CD14-positive monocyte (primary cell): ENCODE measurements around the gene TOR1B. TPM values are rescaled to one million over a fixed set of nuclear protein-coding genes. Genes with fewer than 3 reads are reported as not detected.

Experiments
- DNase-seq, 3 donors: peaks; one replicate each; pipeline ENCODE4 v3.0.0-alpha.2; 2011 to 2022
- H2AFZ ChIP-seq: 2 replicates; pipeline ENCODE4 v1.6.0; 2012; ENCODE audit warnings: mild to moderate bottlenecking, low read depth, low read length, inconsistent platforms; ENCODE audit not compliant: insufficient read depth, poor library complexity, severe bottlenecking
- H3K27ac ChIP-seq, 2 donors: 1 replicate in 1 of 2; 2 replicates in 1 of 2; pipeline ENCODE4 v1.5.1; 2012 to 2013; ENCODE audit warnings: low read length in 2 of 2, control low read depth in 1 of 2, inconsistent platforms in 1 of 2, low read depth in 1 of 2, mild to moderate bottlenecking in 1 of 2
- H3K27me3 ChIP-seq, 2 donors: one replicate each; pipeline versions ENCODE4 v1.6.0 to v1.6.1; 2011 to 2013; ENCODE audit warnings: low read length in 2 of 2; ENCODE audit not compliant: control insufficient read depth in 2 of 2, insufficient read depth in 2 of 2
- H3K36me3 ChIP-seq, 2 donors: replicated peaks in 1 of 2; 1 replicate in 1 of 2; 2 replicates in 1 of 2; pipeline versions ENCODE4 v1.5.1 to v1.6.1; 2012 to 2013; ENCODE audit warnings: low read length in 2 of 2, control low read depth in 1 of 2, inconsistent platforms in 1 of 2, mild to moderate bottlenecking in 1 of 2; ENCODE audit not compliant: insufficient read depth in 2 of 2, control insufficient read depth in 1 of 2
- H3K4me1 ChIP-seq, 2 donors: 1 replicate in 1 of 2; 2 replicates in 1 of 2; pipeline versions ENCODE4 v1.5.1 to v1.6.1; 2012 to 2013; ENCODE audit warnings: low read length in 2 of 2, control low read depth in 1 of 2, inconsistent platforms in 1 of 2, mild to moderate bottlenecking in 1 of 2, moderate library complexity in 1 of 2; ENCODE audit not compliant: insufficient read depth in 2 of 2, control insufficient read depth in 1 of 2
- H3K4me2 ChIP-seq: replicated peaks from 2 replicates; pipeline ENCODE3; 2012; ENCODE audit warnings: low read length, moderate library complexity, mild to moderate bottlenecking; ENCODE audit not compliant: poor library complexity, severe bottlenecking; ENCODE audit errors: extremely low read depth
- H3K4me3 ChIP-seq, 3 experiments: fragments of 200-600 bp in 1 of 3; sonication (generic) in 1 of 3; replicated peaks in 1 of 3; 1 replicate in 2 of 3; 2 replicates in 1 of 3; pipeline ENCODE4 v1.5.1; 2011 to 2013; ENCODE audit warnings: low read length in 3 of 3, mild to moderate bottlenecking in 3 of 3, control low read depth in 2 of 3, low read depth in 2 of 3, inconsistent platforms in 1 of 3, moderate library complexity in 1 of 3
- H3K79me2 ChIP-seq: 2 replicates; pipeline ENCODE4 v1.6.0; 2012; ENCODE audit warnings: mild to moderate bottlenecking, control low read depth, inconsistent platforms, low read length, moderate library complexity; ENCODE audit not compliant: insufficient read depth
- H3K9ac ChIP-seq: 2 replicates; pipeline ENCODE4 v1.6.0; 2017; ENCODE audit warnings: low read length, mild to moderate bottlenecking; ENCODE audit not compliant: insufficient read depth, poor library complexity, severe bottlenecking
- H3K9me3 ChIP-seq, 2 donors: replicated peaks in 1 of 2; 1 replicate in 1 of 2; 2 replicates in 1 of 2; pipeline versions ENCODE4 v1.5.1 to v1.6.1; 2012 to 2013; ENCODE audit warnings: low read length in 2 of 2, control low read depth in 1 of 2; ENCODE audit not compliant: control insufficient read depth in 1 of 2, insufficient read depth in 1 of 2
- H4K20me1 ChIP-seq: 2 replicates; pipeline ENCODE4 v1.6.0; 2012; ENCODE audit warnings: mild to moderate bottlenecking, low read length, control low read depth, moderate library complexity; ENCODE audit not compliant: insufficient read depth
- H3K27ac Mint-ChIP-seq, 7 donors: one replicate each; pipeline ENCODE4 v1.8.0; 2020; ENCODE audit warnings: mild to moderate bottlenecking in 7 of 7, mixed read lengths in 7 of 7, moderate library complexity in 6 of 7, inconsistent platforms in 2 of 7
- H3K27me3 Mint-ChIP-seq, 3 donors: one replicate each; pipeline ENCODE4 v1.8.0; 2021 to 2022; ENCODE audit warnings: low read depth in 3 of 3, mild to moderate bottlenecking in 3 of 3, mixed read lengths in 3 of 3, moderate library complexity in 3 of 3, inconsistent platforms in 1 of 3
- H3K36me3 Mint-ChIP-seq, 2 donors: one replicate each; pipeline ENCODE4 v1.8.0; 2020; ENCODE audit warnings: mixed read lengths in 2 of 2, inconsistent platforms in 1 of 2, mild to moderate bottlenecking in 1 of 2
- H3K4me1 Mint-ChIP-seq: one replicate; pipeline ENCODE4 v1.8.0; 2020; ENCODE audit warnings: mild to moderate bottlenecking, mixed read lengths
- H3K4me3 Mint-ChIP-seq, 2 donors: one replicate each; pipeline ENCODE4 v1.8.0; 2020; ENCODE audit warnings: mild to moderate bottlenecking in 2 of 2, mixed read lengths in 2 of 2, moderate library complexity in 1 of 2
- H3K9me3 Mint-ChIP-seq, 7 donors: one replicate each; pipeline ENCODE4 v1.8.0; 2020 to 2022; ENCODE audit warnings: mixed read lengths in 7 of 7, mild to moderate bottlenecking in 6 of 7, moderate library complexity in 6 of 7, inconsistent platforms in 2 of 7
- CTCF ChIP-seq: fragments of 200-600 bp; IDR thresholded peaks from one replicate; pipeline ENCODE4 v1.8.0; 2022; ENCODE audit warnings: antibody characterized with exemption, mild to moderate bottlenecking
- WGBS: methylation state at CpG from one replicate; pipeline ENCODE4 v1.1.5; 2013; ENCODE audit warnings: missing lambda C conversion rate; ENCODE audit not compliant: insufficient coverage; 5-methylcytosine and 5-hydroxymethylcytosine counted together
- intact Hi-C, 2 donors: fragments of 100-400 bp; cut with micrococcal nuclease; formaldehyde crosslinking; loops; one replicate each; pipeline versions ENCODE4 v1.15.0 to v1.15.1; 2023
- polyA plus RNA-seq, 3 donors: library from polyadenylated mRNA; depleted of rRNA in 1 of 3; unstranded in 2 of 3; stranded (reverse) in 1 of 3; fragments of 300-500 nt in 2 of 3; fragments of >200 nt in 1 of 3; fragmentation: Illumina TruSeq in 2 of 3; gene quantifications; 1 replicate in 2 of 3; 2 replicates in 1 of 3; pipeline ENCODE4 v1.2.3, GENCODE V29; 2012 to 2021

TOR1B gene
- polyA plus RNA-seq, 3 donors, result 15.8 to 22.5 (median 18.0) TPM

- Histone ChIP-seq H3K27me3 (no peaks in the 10 kb centered on the region), H4K20me1 (peaks cover 13% of the 10 kb centered on the region), H3K4me3 (no peak overlapping the region), H3K36me3 (peaks cover 0 to 10% of the 10 kb centered on the region in 2 donors), H2AFZ (no peak overlapping the region), H3K4me2 (no peak overlapping the region), H3K9ac (no peak overlapping the region), H3K4me1 (peaks cover 6 to 8% of the 10 kb centered on the region in 2 donors), H3K27ac (no peak overlapping the region), H3K9me3 (no peaks in the 10 kb centered on the region), H3K79me2 (peaks cover 24% of the 10 kb centered on the region)
- Mint-ChIP-seq H3K36me3 (peaks cover 7 to 15% of the 10 kb centered on the region in 2 donors), H3K27me3 (peaks cover 0 to 2% (median 1%) of the 10 kb centered on the region in 3 donors), H3K4me3 (no peak overlapping the region), H3K27ac (no peak overlapping the region), H3K4me1 (peaks cover 23% of the 10 kb centered on the region), H3K9me3 (no peaks in the 10 kb centered on the region)
- WGBS, result 96% methylated on average over 3 of the region's 4 CpGs
- TF ChIP-seq CTCF, result no peak
- intact Hi-C loops, result no loop called here
- no peak for DNase-seq
Measured at GRCh38 chr9:129841071-129841470, 38.1 kb downstream of the TOR1B start.

- no peak for TF ChIP-seq CTCF
- H3K9ac ChIP-seq, result peak overlapping the region; percentile 36
- no peaks in the 10 kb centered on the region for H3K27me3 ChIP-seq
- no peaks in the 10 kb centered on the region for H3K27me3 Mint-ChIP-seq
- no peak overlapping the region for H3K4me3 ChIP-seq
- H3K36me3 Mint-ChIP-seq, result peaks cover 7 to 18% of the 10 kb centered on the region in 2 donors
- peaks cover 7 to 11% of the 10 kb centered on the region in 2 donors for H3K4me1 ChIP-seq
- no peak overlapping the region for H2AFZ ChIP-seq
- WGBS, result 80% methylated on average over 1 of the region's 2 CpGs
- peaks cover 7% of the 10 kb centered on the region for H3K79me2 ChIP-seq
- H3K9me3 ChIP-seq, result no peaks in the 10 kb centered on the region
- peaks cover 3% of the 10 kb centered on the region for H4K20me1 ChIP-seq
- H3K27ac ChIP-seq, result no peak overlapping the region
- DNase-seq, result no peak
- intact Hi-C loops, result no loop called here
- peaks cover 15% of the 10 kb centered on the region for H3K4me1 Mint-ChIP-seq
- H3K9me3 Mint-ChIP-seq, result no peaks in the 10 kb centered on the region
- H3K4me3 Mint-ChIP-seq, result no peak overlapping the region
- H3K36me3 ChIP-seq, result peaks cover 2 to 14% of the 10 kb centered on the region in 2 donors
- peak overlapping the region in 3 of 7 donors; percentile 16 to 33 (median 28) for H3K27ac Mint-ChIP-seq
- no peak overlapping the region for H3K4me2 ChIP-seq
Measured at GRCh38 chr9:129845373-129845772, 42.4 kb downstream of the TOR1B start.
